ENCODE measurements around the gene TBL1XR1. TPM values are rescaled to one million over a fixed set of nuclear protein-coding genes. Genes with fewer than 3 reads are reported as not detected.
"Not testable (repeated sequence)": the region's sequence is repeated elsewhere in the genome, so short reads cannot be mapped to it uniquely, and the experiment has no call there.

Gene TBL1XR1
- total RNA-seq, 2 donors from 2014 or later: 202 to 226 TPM

DNA sequence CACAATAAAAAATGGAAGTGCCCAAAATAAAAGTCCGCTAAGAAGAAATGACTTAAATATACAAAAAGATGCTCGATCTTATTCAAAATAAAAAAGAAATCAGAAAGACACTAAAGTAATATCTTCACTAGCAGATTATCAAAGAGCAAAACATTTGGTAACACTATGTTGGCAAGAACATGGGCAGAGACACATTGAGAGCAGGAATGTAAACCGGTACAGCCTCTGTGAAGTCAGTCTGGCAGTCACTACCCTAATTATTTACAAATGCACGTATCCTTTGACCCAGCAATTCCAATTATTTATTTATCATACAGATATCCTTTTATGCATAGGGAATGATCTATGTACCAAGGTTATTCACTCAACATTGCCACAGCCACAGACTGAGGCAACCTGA lies 34.5 kb downstream of the TBL1XR1 start:
- no peak overlapping the region for H3K27ac ChIP-seq
- H3K4me3 ChIP-seq: no peak overlapping the region
- H3K9ac ChIP-seq (ENCODE audit: low read depth in 2 of 2, low read length in 2 of 2): no peak overlapping the region
- no peaks in the 10 kb centered on the region for H3K4me1 ChIP-seq
- TF ChIP-seq, protein P1, sequence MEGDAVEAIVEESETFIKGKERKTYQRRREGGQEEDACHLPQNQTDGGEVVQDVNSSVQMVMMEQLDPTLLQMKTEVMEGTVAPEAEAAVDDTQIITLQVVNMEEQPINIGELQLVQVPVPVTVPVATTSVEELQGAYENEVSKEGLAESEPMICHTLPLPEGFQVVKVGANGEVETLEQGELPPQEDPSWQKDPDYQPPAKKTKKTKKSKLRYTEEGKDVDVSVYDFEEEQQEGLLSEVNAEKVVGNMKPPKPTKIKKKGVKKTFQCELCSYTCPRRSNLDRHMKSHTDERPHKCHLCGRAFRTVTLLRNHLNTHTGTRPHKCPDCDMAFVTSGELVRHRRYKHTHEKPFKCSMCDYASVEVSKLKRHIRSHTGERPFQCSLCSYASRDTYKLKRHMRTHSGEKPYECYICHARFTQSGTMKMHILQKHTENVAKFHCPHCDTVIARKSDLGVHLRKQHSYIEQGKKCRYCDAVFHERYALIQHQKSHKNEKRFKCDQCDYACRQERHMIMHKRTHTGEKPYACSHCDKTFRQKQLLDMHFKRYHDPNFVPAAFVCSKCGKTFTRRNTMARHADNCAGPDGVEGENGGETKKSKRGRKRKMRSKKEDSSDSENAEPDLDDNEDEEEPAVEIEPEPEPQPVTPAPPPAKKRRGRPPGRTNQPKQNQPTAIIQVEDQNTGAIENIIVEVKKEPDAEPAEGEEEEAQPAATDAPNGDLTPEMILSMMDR (IDR thresholded peaks at IDR 0.05): no peak
- H3K36me3 ChIP-seq: no peaks in the 10 kb centered on the region
- DNase-seq: no peak
- intact Hi-C loops (cut with DNase I): no loop called here
- H3K9me3 ChIP-seq: no peaks in the 10 kb centered on the region
- H3K27me3 ChIP-seq: no peaks in the 10 kb centered on the region

DNA sequence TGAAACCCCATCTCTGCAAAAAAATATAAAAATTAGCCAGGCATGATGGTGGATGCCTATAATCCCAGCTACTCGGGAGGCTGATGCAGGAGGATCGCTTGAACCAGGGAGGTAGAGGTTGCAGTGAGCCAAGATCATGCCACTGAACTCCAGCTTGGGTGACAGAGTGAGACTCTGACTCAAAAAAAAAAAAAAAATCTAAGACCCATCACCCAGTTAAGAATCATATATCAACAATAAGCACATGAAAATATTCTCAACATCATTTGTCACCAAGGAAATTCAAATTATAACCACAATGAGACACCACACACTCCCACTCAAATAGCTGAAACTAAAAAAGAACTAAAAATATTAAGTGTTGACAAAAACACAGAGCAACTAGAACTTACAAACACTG lies 35.7 kb downstream of the TBL1XR1 start:
- H3K4me3 ChIP-seq; intact Hi-C loops (cut with DNase I); H3K9ac ChIP-seq (ENCODE audit: low read depth in 2 of 2, low read length in 2 of 2); H3K27me3 ChIP-seq; H3K27ac ChIP-seq; H3K36me3 ChIP-seq; H3K4me1 ChIP-seq; DNase-seq; H3K9me3 ChIP-seq: not testable (repeated sequence)

DNA sequence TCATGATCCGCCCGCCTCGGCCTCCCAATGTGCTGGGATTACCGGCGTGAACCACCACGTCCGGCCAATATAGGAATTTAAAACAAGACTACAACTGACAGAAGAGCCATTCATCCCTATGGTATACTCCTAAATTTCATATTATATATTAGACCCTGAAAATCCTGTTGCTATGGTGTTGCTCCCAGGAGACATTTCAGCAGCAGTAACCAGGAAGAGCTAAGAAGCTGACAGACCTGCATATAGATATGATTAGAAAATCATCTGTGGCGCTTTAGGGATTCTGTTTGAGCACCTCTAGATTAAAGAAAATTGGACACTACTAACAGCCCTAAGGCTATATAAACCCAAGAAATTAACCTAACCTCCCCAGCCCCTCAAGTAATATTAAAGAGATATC lies 38.8 kb downstream of the TBL1XR1 start:
- Histone ChIP-seq H3K27ac (no peak overlapping the region), H3K4me3 (no peak overlapping the region), H3K27me3 (no peaks in the 10 kb centered on the region), H3K4me1 (peaks cover 3% of the 10 kb centered on the region), H3K9ac (ENCODE audit: low read depth in 2 of 2, low read length in 2 of 2) (no peak overlapping the region), H3K9me3 (no peaks in the 10 kb centered on the region), H3K36me3 (no peaks in the 10 kb centered on the region)
- DNase-seq: no peak
- intact Hi-C loops (cut with DNase I): no loop called here
- TF ChIP-seq, protein P1 (IDR thresholded peaks at IDR 0.05): no peak

DNA sequence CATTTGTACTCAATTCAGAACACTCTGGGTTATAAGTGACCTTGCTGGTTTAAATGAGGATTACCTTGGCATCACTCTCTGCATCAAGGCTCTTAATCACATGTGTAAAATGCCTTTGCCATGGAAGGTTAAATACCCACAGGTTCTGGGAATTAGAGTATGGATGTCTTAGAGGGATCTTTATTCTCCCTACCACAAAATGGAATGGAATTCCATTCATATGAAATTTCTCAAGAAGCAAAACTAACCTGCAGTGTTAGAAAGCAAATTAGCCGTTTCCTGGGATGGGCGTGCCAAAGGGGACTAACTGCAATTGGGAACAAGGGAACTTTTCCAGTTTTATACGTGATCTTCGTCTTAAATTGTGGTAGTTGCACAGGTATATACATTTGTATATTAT lies 39.8 kb downstream of the TBL1XR1 start:
- DNase-seq: no peak
- Histone ChIP-seq H3K27me3 (no peaks in the 10 kb centered on the region), H3K9ac (ENCODE audit: low read depth in 2 of 2, low read length in 2 of 2) (no peak overlapping the region), H3K4me1 (peaks cover 3% of the 10 kb centered on the region), H3K4me3 (no peak overlapping the region), H3K36me3 (no peaks in the 10 kb centered on the region), H3K9me3 (no peaks in the 10 kb centered on the region), H3K27ac (no peak overlapping the region)
- TF ChIP-seq, protein P1 (IDR thresholded peaks at IDR 0.05): no peak
- intact Hi-C loops (cut with DNase I): no loop called here

DNA sequence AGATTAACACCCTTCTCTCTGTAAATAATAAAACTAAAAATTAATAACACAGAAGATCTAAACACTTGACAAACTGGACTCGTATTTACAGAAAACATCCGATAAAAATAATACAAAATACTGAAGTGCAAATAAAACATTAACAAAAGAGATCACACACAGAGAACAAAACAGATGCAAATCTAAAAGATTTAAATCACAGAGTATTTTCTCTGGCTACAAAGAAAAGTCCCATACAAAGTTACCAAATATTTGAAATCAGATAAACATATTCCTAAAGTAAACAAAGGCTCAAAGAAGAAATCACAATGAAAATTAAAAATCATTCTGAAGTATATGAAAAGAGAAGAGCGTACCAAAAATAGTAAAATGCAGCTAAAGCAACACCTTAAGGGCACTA lies 42.5 kb downstream of the TBL1XR1 start:
- intact Hi-C loops (cut with DNase I): no loop called here
- peaks cover 20% of the 10 kb centered on the region for H3K4me1 ChIP-seq
- H3K4me3 ChIP-seq: no peak overlapping the region
- H3K36me3 ChIP-seq: no peaks in the 10 kb centered on the region
- no peaks in the 10 kb centered on the region for H3K27me3 ChIP-seq
- no peak for DNase-seq
- TF ChIP-seq, protein P1 (IDR thresholded peaks at IDR 0.05): no peak
- H3K27ac ChIP-seq: no peak overlapping the region
- H3K9ac ChIP-seq (ENCODE audit: low read depth in 2 of 2, low read length in 2 of 2): no peak overlapping the region
- H3K9me3 ChIP-seq: no peaks in the 10 kb centered on the region

DNA sequence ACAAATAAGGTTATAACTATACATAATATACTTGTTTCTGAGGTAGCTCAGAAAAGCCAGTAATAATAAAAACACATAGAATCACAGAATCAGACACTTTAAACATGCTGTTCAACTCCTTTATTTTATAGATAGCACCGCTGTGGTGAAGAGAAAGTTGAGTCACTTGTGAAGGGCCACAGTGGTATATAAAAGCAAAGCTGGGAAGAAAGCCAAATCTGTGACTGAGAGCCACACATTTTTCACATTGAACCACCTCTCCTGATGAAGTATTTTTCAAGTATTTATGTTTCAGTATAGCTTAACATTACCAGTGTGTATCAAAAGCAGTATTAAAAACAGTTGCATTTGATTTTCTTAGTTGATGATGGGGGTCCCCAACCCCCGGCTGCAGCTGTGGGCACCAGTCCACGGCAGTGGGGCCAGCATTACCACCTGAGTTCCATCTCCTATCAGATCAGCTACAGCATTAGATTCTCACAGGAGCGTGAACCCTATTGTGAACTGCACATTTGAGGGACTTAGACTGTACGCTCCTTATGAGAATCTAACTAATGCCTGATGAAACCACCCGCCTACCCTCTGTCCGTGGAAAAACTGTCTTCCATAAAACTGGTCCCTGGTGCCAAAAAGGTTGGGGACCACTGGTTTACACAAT lies 46.2 kb downstream of the TBL1XR1 start:
- intact Hi-C loops (cut with DNase I): no loop called here
- H3K36me3 ChIP-seq: no peaks in the 10 kb centered on the region
- no peak overlapping the region for H3K4me3 ChIP-seq
- no peak overlapping the region for H3K27ac ChIP-seq
- no peaks in the 10 kb centered on the region for H3K9me3 ChIP-seq
- DNase-seq: no peak
- H3K4me1 ChIP-seq: peaks cover 23% of the 10 kb centered on the region
- no peaks in the 10 kb centered on the region for H3K27me3 ChIP-seq
- peak overlapping the region in 1 of 2 donors; percentile 49 for H3K9ac ChIP-seq (ENCODE audit: low read depth in 2 of 2, low read length in 2 of 2)
- TF ChIP-seq, protein P1 (IDR thresholded peaks at IDR 0.05): no peak
